ENCODE data around the gene SLC16A1.

The SLC16A1 gene

GRCh38 chr1:112904831-112905261, 51.1 kb downstream of the SLC16A1 start:
- H3K4me3 ChIP-seq (ENCODE audit: low read length) = no peak overlapping the region
- no peaks in the 10 kb centered on the region for H3K9me3 ChIP-seq (ENCODE audit: insufficient read depth, low read length)
- H3K4me1 ChIP-seq (ENCODE audit: low read length) = peaks cover 42% of the 10 kb centered on the region
- H4K20me1 ChIP-seq (ENCODE audit: insufficient read depth, low read length) = no peaks in the 10 kb centered on the region
- H3K4me2 ChIP-seq (ENCODE audit: low read length) = peak overlapping the region; percentile 61; the same call in 1 of the 2 replicates
- no peaks in the 10 kb centered on the region for H3K79me2 ChIP-seq (ENCODE audit: low read length)
- 0 out of 2 replicates have a peak overlapping the region, but pooled peaks have one; percentile 10 for H3K9ac ChIP-seq (ENCODE audit: low read length)
- peak overlapping the region; percentile 86 for H3K27ac ChIP-seq (ENCODE audit: low read length)
- no peak overlapping the region for H2AFZ ChIP-seq (ENCODE audit: low read depth, low read length)
- no peaks in the 10 kb centered on the region for H3K27me3 ChIP-seq (ENCODE audit: low read depth, low read length)
- peaks cover 9% of the 10 kb centered on the region for H3K36me3 ChIP-seq (replicated peaks; ENCODE audit: low read depth, low read length)
- TF ChIP-seq EZH2phosphoT487 (IDR thresholded peaks at IDR 0.05; ENCODE audit: low read depth) (no peak), CTCF (IDR thresholded peaks at IDR 0.05; ENCODE audit: low read depth, low read length) (no peak)

DNA sequence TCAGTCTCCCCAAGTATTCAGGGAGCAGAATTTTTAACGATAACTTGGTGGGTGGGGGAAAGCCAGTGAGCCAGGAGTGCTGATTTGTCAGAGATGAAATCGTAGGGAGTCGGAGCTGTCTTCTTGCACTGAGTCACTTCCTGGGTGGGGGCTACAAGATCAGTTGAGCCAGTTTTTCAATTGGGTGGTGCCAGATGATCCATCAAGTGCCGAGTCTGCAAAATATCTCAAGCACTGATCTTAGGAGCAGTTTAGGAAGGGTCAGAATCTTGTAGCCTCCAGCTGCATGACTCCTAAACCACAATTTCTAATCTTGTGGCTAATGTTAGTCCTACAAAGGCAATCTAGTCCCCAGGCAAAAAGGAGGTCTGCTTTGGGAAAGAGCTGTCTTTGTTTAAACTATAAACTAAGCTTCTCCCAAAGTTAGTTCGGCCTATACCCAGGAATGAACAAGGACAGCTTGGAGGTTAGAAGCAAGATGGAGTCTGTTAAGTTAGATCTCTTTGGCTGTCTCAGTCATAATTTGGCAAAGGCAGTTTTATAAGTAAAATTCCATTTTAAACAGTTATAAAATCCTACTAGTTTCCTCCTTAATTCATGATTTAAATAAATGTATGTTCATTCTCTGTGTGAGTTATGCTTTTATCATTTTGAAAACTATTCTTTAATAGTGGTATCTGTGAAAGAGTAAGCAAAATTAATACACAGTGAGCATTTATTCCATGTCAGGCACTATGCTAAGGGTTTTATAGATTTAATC, 51.7 kb downstream of the SLC16A1 start:
- Histone ChIP-seq H3K27me3 (ENCODE audit: low read depth, low read length) (no peaks in the 10 kb centered on the region), H3K27ac (ENCODE audit: low read length) (peak overlapping the region; percentile 86), H3K9ac (ENCODE audit: low read length) (no peak overlapping the region), H3K4me2 (ENCODE audit: low read length) (peak overlapping the region; percentile 61; the same call in 1 of the 2 replicates), H3K4me1 (ENCODE audit: low read length) (peaks cover 42% of the 10 kb centered on the region), H3K36me3 (replicated peaks; ENCODE audit: low read depth, low read length) (peaks cover 8% of the 10 kb centered on the region), H2AFZ (ENCODE audit: low read depth, low read length) (no peak overlapping the region), H3K79me2 (ENCODE audit: low read length) (no peaks in the 10 kb centered on the region), H4K20me1 (ENCODE audit: insufficient read depth, low read length) (no peaks in the 10 kb centered on the region), H3K9me3 (ENCODE audit: insufficient read depth, low read length) (no peaks in the 10 kb centered on the region), H3K4me3 (ENCODE audit: low read length) (no peak overlapping the region)
- no peak for TF ChIP-seq CTCF (IDR thresholded peaks at IDR 0.05; ENCODE audit: low read depth, low read length)

- no peaks in the 10 kb centered on the region for H3K9me3 ChIP-seq (ENCODE audit: insufficient read depth, low read length)
- no peaks in the 10 kb centered on the region for H4K20me1 ChIP-seq (ENCODE audit: insufficient read depth, low read length)
- H3K79me2 ChIP-seq (ENCODE audit: low read length) = no peaks in the 10 kb centered on the region
- no peak overlapping the region for H2AFZ ChIP-seq (ENCODE audit: low read depth, low read length)
- no peak overlapping the region for H3K27ac ChIP-seq (ENCODE audit: low read length)
- H3K9ac ChIP-seq (ENCODE audit: low read length) = no peak overlapping the region
- no peak for TF ChIP-seq CTCF (IDR thresholded peaks at IDR 0.05; ENCODE audit: low read depth, low read length)
- no peak for TF ChIP-seq EZH2phosphoT487 (IDR thresholded peaks at IDR 0.05; ENCODE audit: low read depth)
- H3K27me3 ChIP-seq (ENCODE audit: low read depth, low read length) = no peaks in the 10 kb centered on the region
- H3K4me2 ChIP-seq (ENCODE audit: low read length) = no peak overlapping the region
- H3K4me3 ChIP-seq (ENCODE audit: low read length) = no peak overlapping the region
- peaks cover 5% of the 10 kb centered on the region for H3K36me3 ChIP-seq (replicated peaks; ENCODE audit: low read depth, low read length)
- peaks cover 37% of the 10 kb centered on the region for H3K4me1 ChIP-seq (ENCODE audit: low read length)
Observed at GRCh38 chr1:112902221-112902620, 53.8 kb downstream of the SLC16A1 start.

DNA sequence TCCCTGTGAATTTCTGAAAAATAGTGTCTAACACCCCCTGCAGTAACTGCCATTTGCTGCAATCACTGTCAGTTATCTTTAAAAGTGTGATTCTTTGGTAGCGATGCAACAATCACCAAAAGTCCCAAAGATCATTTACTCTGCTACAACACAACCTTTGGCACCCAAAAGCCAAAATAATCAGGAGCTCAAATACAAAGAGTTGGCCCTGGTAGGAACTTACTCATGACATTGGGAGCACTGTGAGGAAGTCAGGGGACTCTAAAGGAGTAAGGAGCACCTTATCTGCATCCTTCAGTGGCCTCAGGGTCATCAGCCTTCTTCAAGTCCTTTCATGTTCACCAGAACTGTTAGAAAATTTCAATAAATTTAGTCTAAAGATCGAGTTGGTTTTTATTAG, 54.6 kb downstream of the SLC16A1 start:
- H3K27me3 ChIP-seq (ENCODE audit: low read depth, low read length) = no peaks in the 10 kb centered on the region
- H3K4me3 ChIP-seq (ENCODE audit: low read length) = no peak overlapping the region
- H2AFZ ChIP-seq (ENCODE audit: low read depth, low read length) = no peak overlapping the region
- TF ChIP-seq CTCF (IDR thresholded peaks at IDR 0.05; ENCODE audit: low read depth, low read length) = no peak
- no peak for TF ChIP-seq EZH2phosphoT487 (IDR thresholded peaks at IDR 0.05; ENCODE audit: low read depth)
- no peaks in the 10 kb centered on the region for H4K20me1 ChIP-seq (ENCODE audit: insufficient read depth, low read length)
- H3K27ac ChIP-seq (ENCODE audit: low read length) = no peak overlapping the region
- H3K4me2 ChIP-seq (ENCODE audit: low read length) = no peak overlapping the region
- no peaks in the 10 kb centered on the region for H3K9me3 ChIP-seq (ENCODE audit: insufficient read depth, low read length)
- H3K9ac ChIP-seq (ENCODE audit: low read length) = no peak overlapping the region
- peaks cover 31% of the 10 kb centered on the region for H3K4me1 ChIP-seq (ENCODE audit: low read length)
- H3K36me3 ChIP-seq (replicated peaks; ENCODE audit: low read depth, low read length) = peaks cover 2% of the 10 kb centered on the region
- H3K79me2 ChIP-seq (ENCODE audit: low read length) = no peaks in the 10 kb centered on the region
